Kidney (tissue), 14 donors: ENCODE results near the gene SLC4A7. TPM values are rescaled to one million over a fixed set of nuclear protein-coding genes. Genes with fewer than 3 reads are reported as not detected.

Source experiments
- DNase-seq, 5 donors: peaks; one replicate each; pipeline ENCODE4 v3.0.0-alpha.2; 2013 to 2020
- FAIRE-seq: peaks from 2 replicates; lab custom pipeline; 2012; peaks lifted over from hg19 to GRCh38; lab: Jason Lieb, UNC
- H3K27ac ChIP-seq, 2 donors: one replicate each; pipeline ENCODE4 v1.7.0; 2013; ENCODE audit warnings: low read depth in 2 of 2, low read length in 2 of 2, inconsistent platforms in 1 of 2
- H3K27me3 ChIP-seq: one replicate; pipeline ENCODE4 v1.7.1; 2013; ENCODE audit warnings: low read length, inconsistent platforms; ENCODE audit not compliant: control insufficient read depth, insufficient read depth
- H3K36me3 ChIP-seq, 3 donors: one replicate each; pipeline versions ENCODE4 v1.7.0 to v1.7.1; 2013; ENCODE audit warnings: low read length in 3 of 3, control low read depth in 1 of 3, inconsistent platforms in 1 of 3; ENCODE audit not compliant: insufficient read depth in 3 of 3, control insufficient read depth in 2 of 3
- H3K4me1 ChIP-seq, 3 donors: one replicate each; pipeline versions ENCODE4 v1.7.0 to v1.7.1; 2013; ENCODE audit warnings: low read length in 3 of 3, inconsistent platforms in 1 of 3, low read depth in 1 of 3; ENCODE audit not compliant: control insufficient read depth in 2 of 3, insufficient read depth in 2 of 3
- H3K4me3 ChIP-seq, 3 donors: one replicate each; pipeline versions ENCODE4 v1.7.0 to v1.8.1; 2013; ENCODE audit warnings: low read length in 3 of 3, control low read depth in 1 of 3, inconsistent platforms in 1 of 3
- H3K9ac ChIP-seq, 3 donors: one replicate each; pipeline versions ENCODE4 v1.7.0 to v1.7.1; 2013; ENCODE audit warnings: low read length in 3 of 3, control low read depth in 1 of 3, inconsistent platforms in 1 of 3
- H3K9me3 ChIP-seq, 3 donors: one replicate each; pipeline versions ENCODE4 v1.7.0 to v1.7.1; 2013; ENCODE audit warnings: low read length in 3 of 3, control low read depth in 1 of 3, inconsistent platforms in 1 of 3; ENCODE audit not compliant: control insufficient read depth in 2 of 3, insufficient read depth in 1 of 3
- intact Hi-C: fragments of 100-400 bp; cut with DNase I; formaldehyde crosslinking; loops from one replicate; pipeline ENCODE4 v1.11.1; 2022
- polyA plus RNA-seq: library from polyadenylated mRNA; stranded (reverse); fragments of 350-450 nt; fragmentation: Illumina TruSeq; extraction: RNeasy Lipid Tissue Mini Kit (QIAGEN cat#74804); gene quantifications from one replicate; pipeline ENCODE4 v1.2.3, GENCODE V29; 2014; ENCODE audit warnings: low read depth, low replicate concordance; ENCODE audit not compliant: insufficient read depth
- total RNA-seq: library from RNA; stranded (reverse); fragmentation: NEBNext Ultra II Directional; extraction: Animal tissue kit (Norgen Biotek cat#: 25700); gene quantifications from one replicate; pipeline ENCODE4 v1.2.1, GENCODE V29; 2021
- TF ChIP-seq, protein P1 (sequence below): IDR thresholded peaks from 3 replicates; pipeline ENCODE4 v1.5.1; 2012; ENCODE audit warnings: mild to moderate bottlenecking, moderate library complexity, borderline replicate concordance; ENCODE audit not compliant: insufficient read depth; ENCODE audit errors: extremely low read depth
- donor health status: control.
- donor health status: control.
- donor health status: control.
- donor health status: control.
- donor health status: control.
- donor health status: DM: yes; HTN: yes; CAD: no.
- donor health status: Normal renal cell carcinoma (clear cell type).

The SLC4A7 gene
- total and polyA plus RNA-seq, 2 donors from 2014 or later = 3.5 to 47.5 TPM

DNA sequence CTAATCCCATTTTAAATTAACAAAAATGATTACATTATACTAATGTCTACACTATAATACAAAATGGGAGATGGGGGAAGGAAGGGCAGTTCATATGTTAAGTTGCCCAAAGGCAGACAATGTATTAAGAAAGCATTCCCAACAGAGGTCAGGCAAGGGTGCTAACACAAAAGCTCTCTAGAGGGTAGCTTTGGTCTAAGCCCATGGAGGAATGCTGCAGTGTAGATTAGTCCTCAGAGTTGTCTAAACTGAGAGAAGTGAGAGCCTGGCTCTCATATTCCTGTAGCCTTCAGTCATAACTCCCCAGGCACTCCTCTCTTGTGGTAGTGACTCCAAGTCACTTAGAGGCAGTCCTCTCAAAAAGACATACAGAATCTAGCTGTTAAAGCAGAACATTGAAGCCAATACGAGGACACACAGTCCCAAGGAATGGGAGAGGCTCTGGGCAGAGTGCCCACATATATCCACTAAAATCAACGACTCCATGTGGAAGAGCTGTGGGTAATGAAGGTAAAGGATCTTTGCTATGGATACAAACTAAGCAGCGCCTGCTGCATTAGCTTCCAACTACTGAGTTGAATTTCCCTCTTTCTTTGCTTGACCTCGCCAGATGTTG, 129.5 kb downstream of the SLC4A7 start:
- Histone ChIP-seq H3K4me3 (no peak overlapping the region), H3K9ac (no peak overlapping the region), H3K4me1 (peaks cover 0 to 9% (median 0%) of the 10 kb centered on the region in 3 donors), H3K9me3 (no peaks in the 10 kb centered on the region), H3K27me3 (no peaks in the 10 kb centered on the region), H3K36me3 (no peaks in the 10 kb centered on the region), H3K27ac (no peak overlapping the region)
- intact Hi-C loops = no loop called here
- TF ChIP-seq, protein P1, sequence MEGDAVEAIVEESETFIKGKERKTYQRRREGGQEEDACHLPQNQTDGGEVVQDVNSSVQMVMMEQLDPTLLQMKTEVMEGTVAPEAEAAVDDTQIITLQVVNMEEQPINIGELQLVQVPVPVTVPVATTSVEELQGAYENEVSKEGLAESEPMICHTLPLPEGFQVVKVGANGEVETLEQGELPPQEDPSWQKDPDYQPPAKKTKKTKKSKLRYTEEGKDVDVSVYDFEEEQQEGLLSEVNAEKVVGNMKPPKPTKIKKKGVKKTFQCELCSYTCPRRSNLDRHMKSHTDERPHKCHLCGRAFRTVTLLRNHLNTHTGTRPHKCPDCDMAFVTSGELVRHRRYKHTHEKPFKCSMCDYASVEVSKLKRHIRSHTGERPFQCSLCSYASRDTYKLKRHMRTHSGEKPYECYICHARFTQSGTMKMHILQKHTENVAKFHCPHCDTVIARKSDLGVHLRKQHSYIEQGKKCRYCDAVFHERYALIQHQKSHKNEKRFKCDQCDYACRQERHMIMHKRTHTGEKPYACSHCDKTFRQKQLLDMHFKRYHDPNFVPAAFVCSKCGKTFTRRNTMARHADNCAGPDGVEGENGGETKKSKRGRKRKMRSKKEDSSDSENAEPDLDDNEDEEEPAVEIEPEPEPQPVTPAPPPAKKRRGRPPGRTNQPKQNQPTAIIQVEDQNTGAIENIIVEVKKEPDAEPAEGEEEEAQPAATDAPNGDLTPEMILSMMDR = no peak
- DNase-seq (no peak), FAIRE-seq (no peak)

DNA sequence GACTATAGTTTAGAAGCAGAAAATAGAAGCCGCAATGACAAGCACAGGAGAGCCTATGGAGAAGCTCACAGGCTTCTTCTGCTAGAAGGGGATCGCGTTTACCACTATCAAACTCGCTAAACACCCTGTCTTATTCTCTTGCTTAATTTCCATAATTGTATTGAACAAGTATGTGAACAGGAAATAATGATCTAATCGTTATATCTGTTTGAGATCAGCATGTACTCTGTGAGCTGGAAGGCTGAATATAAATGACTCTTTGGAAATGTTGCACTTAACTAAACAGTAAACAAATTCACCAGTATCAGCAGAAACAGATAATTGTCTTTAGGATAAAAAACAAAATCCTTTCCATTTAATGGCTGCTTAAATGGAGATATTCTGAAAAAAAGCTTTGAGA, 130.0 kb downstream of the SLC4A7 start:
- Histone ChIP-seq H3K4me1 (peaks cover 0 to 5% (median 0%) of the 10 kb centered on the region in 3 donors), H3K27me3 (no peaks in the 10 kb centered on the region), H3K9ac (no peak overlapping the region), H3K36me3 (no peaks in the 10 kb centered on the region), H3K27ac (no peak overlapping the region), H3K4me3 (no peak overlapping the region), H3K9me3 (no peaks in the 10 kb centered on the region)
- intact Hi-C loops = no loop called here
- DNase-seq (no peak), FAIRE-seq (no peak)
- TF ChIP-seq, protein P1 = no peak

DNA sequence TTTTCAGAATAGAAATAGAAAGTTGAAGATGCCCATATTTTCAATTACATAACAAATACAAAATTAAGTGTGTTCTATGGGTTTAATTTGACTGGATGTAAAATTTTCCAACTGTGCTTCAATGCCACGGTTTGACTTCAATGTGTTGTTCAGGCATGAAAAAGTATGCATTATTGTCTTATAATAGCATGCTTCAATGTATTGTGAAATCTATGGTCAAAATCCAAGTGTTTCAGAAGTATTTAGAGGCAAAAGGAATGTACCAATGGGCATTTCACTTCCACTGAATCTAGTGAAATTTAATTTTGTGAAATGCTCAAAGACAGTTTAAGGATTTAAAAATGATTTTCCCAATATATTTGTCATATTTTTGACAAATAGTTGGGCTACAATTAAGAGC, 131.0 kb downstream of the SLC4A7 start:
- Histone ChIP-seq H3K4me3 (no peak overlapping the region), H3K4me1 (peaks cover 0 to 4% (median 0%) of the 10 kb centered on the region in 3 donors), H3K9ac (no peak overlapping the region), H3K27ac (no peak overlapping the region), H3K9me3 (no peaks in the 10 kb centered on the region), H3K27me3 (no peaks in the 10 kb centered on the region), H3K36me3 (no peaks in the 10 kb centered on the region)
- no peak for DNase-seq
- intact Hi-C loops = no loop called here
- TF ChIP-seq, protein P1 = no peak
- FAIRE-seq = no peak

DNA sequence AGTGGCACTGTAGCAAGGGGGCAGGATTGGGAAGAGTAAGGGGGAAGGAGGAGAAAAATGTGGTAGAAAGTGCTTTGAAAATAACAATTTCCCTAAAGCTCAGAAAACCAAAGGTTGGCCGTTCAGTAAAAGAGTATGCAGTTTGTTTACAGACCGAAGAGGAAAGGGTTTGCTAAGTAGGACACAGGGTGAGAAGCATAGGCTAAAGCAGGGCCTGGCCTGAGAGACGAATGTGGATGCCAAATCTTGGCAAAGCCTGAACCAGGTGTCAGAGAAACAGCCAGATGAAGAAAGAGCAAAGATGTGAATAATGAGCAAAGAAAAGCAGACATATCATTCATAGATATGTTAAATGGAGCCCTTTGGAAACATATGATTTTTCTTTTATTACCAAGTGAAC, 132.1 kb downstream of the SLC4A7 start:
- Histone ChIP-seq H3K36me3 (no peaks in the 10 kb centered on the region), H3K27me3 (no peaks in the 10 kb centered on the region), H3K27ac (no peak overlapping the region), H3K4me1 (no peaks in the 10 kb centered on the region), H3K9ac (no peak overlapping the region), H3K9me3 (no peaks in the 10 kb centered on the region), H3K4me3 (no peak overlapping the region)
- FAIRE-seq = no peak
- intact Hi-C loops = no loop called here
- no peak for DNase-seq
- TF ChIP-seq, protein P1 = no peak
